ENCODE results near the gene PCP4L1.
A peak's percentile ranks its signal among the peaks of the same experiment; 100 is the strongest.
"Not testable (repeated sequence)": the region's sequence is repeated elsewhere in the genome, so short reads cannot be mapped to it uniquely, and the experiment has no call there.

PCP4L1 gene

GRCh38 chr1:161228032-161228431 is 30.5 kb upstream of the PCP4L1 start:
- no peak for DNase-seq (ENCODE audit: low read depth in 2 of 2)

- DNase-seq (ENCODE audit: low read depth in 2 of 2) = no peak
These were observed 28.6 kb upstream of the PCP4L1 start for GRCh38 chr1:161229896-161230295.

- no peak for DNase-seq (ENCODE audit: low read depth in 2 of 2)
These were observed 27.8 kb upstream of the PCP4L1 start for GRCh38 chr1:161230762-161231161.

- no peak for DNase-seq (ENCODE audit: low read depth in 2 of 2)
These were observed 25.4 kb upstream of the PCP4L1 start for GRCh38 chr1:161233102-161233501.

- no peak for DNase-seq (ENCODE audit: low read depth in 2 of 2)
These were observed 22.4 kb upstream of the PCP4L1 start for GRCh38 chr1:161235957-161236775.

GRCh38 chr1:161238039-161238473 is 20.5 kb upstream of the PCP4L1 start, which contains the start of gene NR1I3:
Gene NR1I3, minus strand, starts transcription at chr1:161238203. Its CDS starts 1,638 bp downstream, at chr1:161236565.
- no peak for DNase-seq (ENCODE audit: low read depth in 2 of 2)

- no peak for DNase-seq (ENCODE audit: low read depth in 2 of 2)
These were observed 16.9 kb upstream of the PCP4L1 start for GRCh38 chr1:161241682-161242081.

- no peak for DNase-seq (ENCODE audit: low read depth in 2 of 2)
These were observed 16.2 kb upstream of the PCP4L1 start for GRCh38 chr1:161242313-161242712.

GRCh38 chr1:161244888-161245287 is 13.7 kb upstream of the PCP4L1 start:
- no peak for DNase-seq (ENCODE audit: low read depth in 2 of 2)

GRCh38 chr1:161250100-161250499 is 8.4 kb upstream of the PCP4L1 start:
- not testable (repeated sequence) for DNase-seq (ENCODE audit: low read depth in 2 of 2)

- no peak for DNase-seq (ENCODE audit: low read depth in 2 of 2)
These were observed 7.7 kb upstream of the PCP4L1 start for GRCh38 chr1:161250829-161251228.

- no peak for DNase-seq (ENCODE audit: low read depth in 2 of 2)
These were observed 7.0 kb upstream of the PCP4L1 start for GRCh38 chr1:161251579-161251978.

- DNase-seq (ENCODE audit: low read depth in 2 of 2) = not testable (repeated sequence)
These were observed 3.2 kb upstream of the PCP4L1 start for GRCh38 chr1:161255302-161255701.

- DNase-seq (ENCODE audit: low read depth in 2 of 2) = not testable (repeated sequence)
These were observed 2.5 kb upstream of the PCP4L1 start for GRCh38 chr1:161255955-161256520.

- peak in 1 of 2 donors; percentile 9 for DNase-seq (ENCODE audit: low read depth in 2 of 2)
These were observed 1.4 kb upstream of the PCP4L1 start for GRCh38 chr1:161257109-161257508.

GRCh38 chr1:161259345-161259702 is 779 bp downstream of the PCP4L1 start:
- DNase-seq (ENCODE audit: low read depth in 2 of 2) = no peak

- no peak for DNase-seq (ENCODE audit: low read depth in 2 of 2)
These were observed 1.2 kb downstream of the PCP4L1 start for GRCh38 chr1:161259765-161260164.

- DNase-seq (ENCODE audit: low read depth in 2 of 2) = no peak
These were observed 2.1 kb downstream of the PCP4L1 start for GRCh38 chr1:161260376-161261260.

- DNase-seq (ENCODE audit: low read depth in 2 of 2) = no peak
These were observed 3.0 kb downstream of the PCP4L1 start for GRCh38 chr1:161261261-161262235.

- no peak for DNase-seq (ENCODE audit: low read depth in 2 of 2)
These were observed 6.8 kb downstream of the PCP4L1 start for GRCh38 chr1:161265305-161265704.

GRCh38 chr1:161266202-161266601 is 7.7 kb downstream of the PCP4L1 start:
- DNase-seq (ENCODE audit: low read depth in 2 of 2) = no peak

All from stimulated activated CD4-positive, alpha-beta T cell treated with anti-CD3 and anti-CD28 coated beads, Interleukin-4, amount 100 ng/mL, for 48 hours (primary cell).